HepG2 (cell line): ENCODE measurements around the gene NPDC1. TPM values are rescaled to one million over a fixed set of nuclear protein-coding genes. Genes with fewer than 3 reads are reported as not detected.
A peak's percentile ranks its signal among the peaks of the same experiment; 100 is the strongest.

Experiments used
- ATAC-seq: fragments of 200-7000 bp; cut with Tn5 transposase; 3 replicates; pipeline ENCODE4 v1.9.1; 2020; ENCODE audit warnings: mild to moderate bottlenecking, moderate library complexity
- BruUV-seq: library from RNA; stranded (reverse); fragments of 400-500 nt; replicated peaks from 2 replicates; lab custom pipeline; 2021; lab: Mats Ljungman, UMichigan
- CTCF ChIA-PET: fragments of 300-600 bp; formaldehyde crosslinking; extraction: SDS; loops from one replicate; lab custom pipeline; 2021; ENCODE audit warnings: low total read pairs, inconsistent platforms, low intra/inter-chr PET ratio; lab: Yijun Ruan, JAX
- POLR2A ChIA-PET: fragments of 350-600 bp; sonication (Branson Sonifier 250); formaldehyde crosslinking; loops from one replicate; lab custom pipeline; 2020; ENCODE audit warnings: antibody characterized with exemption, inconsistent platforms; lab: Yijun Ruan, JAX
- DNase-seq: peaks from one replicate; pipeline ENCODE4 v3.0.0-alpha.2; 2015; ENCODE audit warnings: low spot score
- FAIRE-seq: peaks from 3 replicates; lab custom pipeline; 2011; peaks lifted over from hg19 to GRCh38; lab: Jason Lieb, UNC
- H2AFZ ChIP-seq: one replicate; pipeline ENCODE4 v1.6.1; 2011; ENCODE audit warnings: low read length, inconsistent platforms
- H3K27ac ChIP-seq: fragments of 300-600 bp; 3 replicates; pipeline ENCODE4 v1.8.0; 2011; ENCODE audit warnings: mixed run types, mild to moderate bottlenecking, mixed read lengths, low read length, inconsistent platforms; ENCODE audit not compliant: insufficient read depth; ENCODE audit errors: extremely low read length
- H3K27me3 ChIP-seq, 2 experiments: fragments of 200-600 bp in 1 of 2; 2 replicates in 1 of 2; 3 replicates in 1 of 2; pipeline versions ENCODE4 v1.6.0 to v1.8.0; 2011; ENCODE audit warnings: low read length in 2 of 2, mild to moderate bottlenecking in 2 of 2, moderate library complexity in 2 of 2, inconsistent platforms in 1 of 2; ENCODE audit not compliant: insufficient read depth in 2 of 2, control insufficient read depth in 1 of 2
- H3K36me3 ChIP-seq, 2 experiments: fragments of 200-600 bp in 1 of 2; replicated peaks in 1 of 2; 2 replicates in 1 of 2; 3 replicates in 1 of 2; pipeline versions ENCODE4 v1.5.1 to v1.8.0; 2011; ENCODE audit warnings: low read length in 2 of 2, inconsistent platforms in 1 of 2; ENCODE audit not compliant: insufficient read depth in 2 of 2, control insufficient read depth in 1 of 2
- H3K4me1 ChIP-seq: 2 replicates; pipeline ENCODE4 v1.5.1; 2012; ENCODE audit warnings: low read length, inconsistent platforms; ENCODE audit not compliant: insufficient read depth
- H3K4me2 ChIP-seq: 2 replicates; pipeline ENCODE4 v1.6.0; 2011; ENCODE audit warnings: low read depth, low read length, inconsistent platforms
- H3K4me3 ChIP-seq, 3 experiments: fragments of 200-600 bp in 1 of 3; sonication (generic), shearing (Covaris generic) in 1 of 3; replicated peaks in 1 of 3; 2 replicates each; pipeline ENCODE4 v1.5.1; 2011 to 2016; ENCODE audit warnings: low read length in 3 of 3, inconsistent platforms in 2 of 3, low read depth in 2 of 3, mild to moderate bottlenecking in 2 of 3, control low read depth in 1 of 3, mixed read lengths in 1 of 3; ENCODE audit not compliant: insufficient read depth in 1 of 3
- H3K79me2 ChIP-seq: one replicate; pipeline ENCODE4 v1.6.1; 2011; ENCODE audit warnings: low read length, inconsistent platforms; ENCODE audit not compliant: insufficient read depth
- H3K9ac ChIP-seq: 2 replicates; pipeline ENCODE4 v1.6.0; 2011; ENCODE audit warnings: mild to moderate bottlenecking, low read depth, low read length, inconsistent platforms; ENCODE audit not compliant: insufficient read depth
- H3K9me3 ChIP-seq: 2 replicates; pipeline ENCODE4 v1.5.1; 2012; ENCODE audit warnings: mild to moderate bottlenecking, low read length
- H4K20me1 ChIP-seq: 2 replicates; pipeline ENCODE4 v1.6.0; 2011; ENCODE audit warnings: inconsistent platforms, mild to moderate bottlenecking, low read length, moderate library complexity; ENCODE audit not compliant: insufficient read depth
- GMEB1 ChIP-seq: sonication (generic); formaldehyde crosslinking; IDR thresholded peaks from 2 replicates; pipeline ENCODE4 v1.5.1; 2020; ENCODE audit warnings: missing genetic modification reagents, mild to moderate bottlenecking, borderline replicate concordance
- HOXA3 ChIP-seq: sonication (generic); formaldehyde crosslinking; IDR thresholded peaks from 2 replicates; pipeline ENCODE4 v1.5.0; 2020; ENCODE audit warnings: missing genetic modification reagents
- MAF1 ChIP-seq: sonication (generic); formaldehyde crosslinking; IDR thresholded peaks from 2 replicates; pipeline ENCODE4 v1.5.0; 2020; ENCODE audit warnings: missing genetic modification reagents, borderline replicate concordance
- RBFOX2 ChIP-seq: fragments of 200-400 bp; formaldehyde crosslinking; IDR thresholded peaks from 2 replicates; pipeline ENCODE4 v1.6.1; 2017; ENCODE audit warnings: low read depth, mild to moderate bottlenecking, low read length
- TERF1 ChIP-seq: sonication (generic); formaldehyde crosslinking; IDR thresholded peaks from 2 replicates; pipeline ENCODE4 v1.8.0; 2022; ENCODE audit warnings: mild to moderate bottlenecking, missing genetic modification reagents, moderate library complexity
- ZBTB33 ChIP-seq: sonication (generic); formaldehyde crosslinking; IDR thresholded peaks from 2 replicates; pipeline ENCODE4 v1.4.0; 2020; ENCODE audit warnings: missing genetic modification reagents
- ZNF367 ChIP-seq: sonication (generic); formaldehyde crosslinking; IDR thresholded peaks from 2 replicates; pipeline ENCODE4 v1.4.0; 2020; ENCODE audit warnings: missing genetic modification reagents, borderline replicate concordance
- ZNF879 ChIP-seq: sonication (generic); formaldehyde crosslinking; IDR thresholded peaks from 2 replicates; pipeline ENCODE4 v1.8.1; 2023; ENCODE audit warnings: missing genetic modification reagents
- WGBS: methylation state at CpG from one replicate; pipeline ENCODE4 v1.1.6; 2017; ENCODE audit warnings: low lambda C conversion rate; 5-methylcytosine and 5-hydroxymethylcytosine counted together
- in situ Hi-C: cut with HindIII; loops from 2 replicates; pipeline ENCODE4 v1.10.0; 2017; ENCODE audit warnings: low pct_unique_long_range_greater_than_20kb; ENCODE audit not compliant: extremely low pct_ligation_motif_present
- intact Hi-C: fragments of 100-400 bp; cut with micrococcal nuclease; formaldehyde crosslinking; loops from one replicate; pipeline ENCODE4 v1.10.0; 2022; ENCODE audit not compliant: unreplicated experiment
- polyA plus RNA-seq, 8 experiments: library from polyadenylated mRNA; depleted of rRNA in 3 of 8; stranded (reverse) in 7 of 8; unstranded in 1 of 8; fragments of >200 nt; fragmentation: Illumina TruSeq in 4 of 8; extraction: Trizol in 4 of 8; gene quantifications; 2 replicates each; pipeline versions ENCODE4 v1.2.1 to v1.2.3, GENCODE V29; 2011 to 2016; ENCODE audit warnings: low read depth in 4 of 8, missing spikeins in 1 of 8, mixed read lengths in 1 of 8; ENCODE audit not compliant: insufficient read depth in 1 of 8
- total RNA-seq, 5 experiments: library from RNA; depleted of rRNA; stranded (reverse); fragments of >200 nt; fragmentation: Illumina TruSeq; extraction: Trizol; gene quantifications; 2 replicates each; pipeline ENCODE4 v1.2.3, GENCODE V29; 2016; ENCODE audit warnings: low read depth in 1 of 5

NPDC1 gene
- total and polyA plus RNA-seq, 2 of the 13 experiments (the other 11 are each of a cell fraction or from before 2014, with no cell fraction given) = 0.84 to 5.4 TPM

- intact Hi-C loops (no loop called here), in situ Hi-C loops (no loop called here)
- Histone ChIP-seq H3K79me2 (peaks cover 5% of the 10 kb centered on the region), H3K9ac (no peak overlapping the region), H4K20me1 (no peaks in the 10 kb centered on the region), H2AFZ (no peak overlapping the region), H3K9me3 (no peaks in the 10 kb centered on the region), H3K4me3 (no peak overlapping the region)
- CTCF ChIA-PET = no interaction called here
- no peak for ATAC-seq
- POLR2A ChIA-PET = interaction anchor here (2.7 kb wide), 1 partner anchor 7 kb away, joined by 22 read pairs; no protein-coding TSS in a partner anchor
- no peak for FAIRE-seq
- TF ChIP-seq RBFOX2 (0 out of 2 replicates have a peak, but pooled peaks have one; percentile 7), TERF1 (CRISPR knock-in tag) (no peak), ZNF879 (no peak), HOXA3 (peak; percentile 61), GMEB1 (CRISPR knock-in tag) (no peak), ZNF367 (CRISPR knock-in tag) (no peak), MAF1 (CRISPR knock-in tag) (no peak), ZBTB33 (CRISPR knock-in tag) (0 out of 2 replicates have a peak, but pooled peaks have one; percentile 30)
- TF ChIP-seq, all 625 proteins: peak for 3
- Histone ChIP-seq H3K4me1 (peaks cover 70% of the 10 kb centered on the region), H3K36me3 (no peaks in the 10 kb centered on the region), H3K27me3 (no peaks in the 10 kb centered on the region), H3K4me2 (no peak overlapping the region), H3K27ac (no peak overlapping the region)
- DNase-seq = no peak
- no TSS peak for BruUV-seq
- 97% methylated on average over 41 of the region's 54 CpGs for WGBS
Observed at GRCh38 chr9:136994180-136994887, 51.6 kb downstream of the NPDC1 start.
